ENCODE results near the gene TMEM126A. TPM values are rescaled to one million over a fixed set of nuclear protein-coding genes. Genes with fewer than 3 reads are reported as not detected.
A peak's percentile ranks its signal among the peaks of the same experiment; 100 is the strongest.

The TMEM126A gene
- total and polyA plus RNA-seq, 2 of the 13 experiments (the other 11 are each of a cell fraction or from before 2014, with no cell fraction given), result 59.5 to 66.9 TPM

DNA sequence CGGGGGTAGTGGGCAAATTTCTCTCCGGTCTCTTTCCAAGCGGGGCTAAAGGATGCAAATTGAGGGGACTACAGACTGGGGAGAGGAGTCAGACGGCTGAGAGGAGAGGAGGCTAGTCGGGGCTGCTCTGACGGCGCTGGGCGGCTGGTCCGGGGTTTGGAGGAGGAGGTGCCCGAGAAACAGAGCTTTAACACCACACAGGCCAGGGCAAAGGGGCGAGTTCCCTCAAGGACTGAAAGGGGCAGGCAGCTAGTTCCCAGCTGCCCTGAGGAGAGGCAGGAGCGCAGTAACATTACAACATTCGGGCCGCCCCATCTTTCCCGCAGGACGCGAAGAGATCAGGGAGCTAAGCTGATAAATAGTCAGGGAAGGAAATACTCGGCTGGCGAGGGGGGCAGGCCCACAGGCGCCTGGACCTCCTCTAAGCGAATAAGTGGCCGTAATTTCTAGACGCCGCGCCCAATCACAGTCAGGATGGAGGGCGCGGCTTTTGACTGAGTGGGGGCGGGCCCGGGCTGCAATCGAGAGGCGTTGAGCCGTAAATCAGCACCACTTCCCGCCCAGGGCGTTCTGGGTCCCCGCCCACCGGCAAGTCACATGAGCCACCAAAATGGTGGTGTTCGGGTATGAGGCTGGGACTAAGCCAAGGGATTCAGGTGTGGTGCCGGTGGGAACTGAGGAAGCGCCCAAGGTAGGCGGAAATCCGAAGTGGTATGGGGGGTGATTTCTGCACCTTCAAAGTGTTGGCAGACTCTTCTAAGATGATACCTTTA, 19.6 kb upstream of the TMEM126A start, which contains the start of gene TMEM126B (continued):
- TF ChIP-seq BORCS8-MEF2B (CRISPR knock-in tag; IDR thresholded peaks at IDR 0.05), result no peak; the same call in none of the 2 replicates
- TF ChIP-seq, protein P1, sequence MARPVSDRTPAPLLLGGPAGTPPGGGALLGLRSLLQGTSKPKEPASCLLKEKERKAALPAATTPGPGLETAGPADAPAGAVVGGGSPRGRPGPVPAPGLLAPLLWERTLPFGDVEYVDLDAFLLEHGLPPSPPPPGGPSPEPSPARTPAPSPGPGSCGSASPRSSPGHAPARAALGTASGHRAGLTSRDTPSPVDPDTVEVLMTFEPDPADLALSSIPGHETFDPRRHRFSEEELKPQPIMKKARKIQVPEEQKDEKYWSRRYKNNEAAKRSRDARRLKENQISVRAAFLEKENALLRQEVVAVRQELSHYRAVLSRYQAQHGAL (CRISPR knock-in tag; IDR thresholded peaks at IDR 0.05; ENCODE audit: not compliant biosample characterization), result no peak
- TF ChIP-seq ZBTB42 (CRISPR knock-in tag; IDR thresholded peaks at IDR 0.05), result no peak
- TF ChIP-seq SP5 (CRISPR knock-in tag; IDR thresholded peaks at IDR 0.05; ENCODE audit: borderline replicate concordance, low read depth), result peak; percentile 95
- no peak for TF ChIP-seq MBNL3 (CRISPR knock-in tag; conservative IDR thresholded peaks at IDR 0.05)
- TF ChIP-seq GATAD1 (CRISPR knock-in tag; IDR thresholded peaks at IDR 0.05), result peak; percentile 95
- TF ChIP-seq, protein P2, sequence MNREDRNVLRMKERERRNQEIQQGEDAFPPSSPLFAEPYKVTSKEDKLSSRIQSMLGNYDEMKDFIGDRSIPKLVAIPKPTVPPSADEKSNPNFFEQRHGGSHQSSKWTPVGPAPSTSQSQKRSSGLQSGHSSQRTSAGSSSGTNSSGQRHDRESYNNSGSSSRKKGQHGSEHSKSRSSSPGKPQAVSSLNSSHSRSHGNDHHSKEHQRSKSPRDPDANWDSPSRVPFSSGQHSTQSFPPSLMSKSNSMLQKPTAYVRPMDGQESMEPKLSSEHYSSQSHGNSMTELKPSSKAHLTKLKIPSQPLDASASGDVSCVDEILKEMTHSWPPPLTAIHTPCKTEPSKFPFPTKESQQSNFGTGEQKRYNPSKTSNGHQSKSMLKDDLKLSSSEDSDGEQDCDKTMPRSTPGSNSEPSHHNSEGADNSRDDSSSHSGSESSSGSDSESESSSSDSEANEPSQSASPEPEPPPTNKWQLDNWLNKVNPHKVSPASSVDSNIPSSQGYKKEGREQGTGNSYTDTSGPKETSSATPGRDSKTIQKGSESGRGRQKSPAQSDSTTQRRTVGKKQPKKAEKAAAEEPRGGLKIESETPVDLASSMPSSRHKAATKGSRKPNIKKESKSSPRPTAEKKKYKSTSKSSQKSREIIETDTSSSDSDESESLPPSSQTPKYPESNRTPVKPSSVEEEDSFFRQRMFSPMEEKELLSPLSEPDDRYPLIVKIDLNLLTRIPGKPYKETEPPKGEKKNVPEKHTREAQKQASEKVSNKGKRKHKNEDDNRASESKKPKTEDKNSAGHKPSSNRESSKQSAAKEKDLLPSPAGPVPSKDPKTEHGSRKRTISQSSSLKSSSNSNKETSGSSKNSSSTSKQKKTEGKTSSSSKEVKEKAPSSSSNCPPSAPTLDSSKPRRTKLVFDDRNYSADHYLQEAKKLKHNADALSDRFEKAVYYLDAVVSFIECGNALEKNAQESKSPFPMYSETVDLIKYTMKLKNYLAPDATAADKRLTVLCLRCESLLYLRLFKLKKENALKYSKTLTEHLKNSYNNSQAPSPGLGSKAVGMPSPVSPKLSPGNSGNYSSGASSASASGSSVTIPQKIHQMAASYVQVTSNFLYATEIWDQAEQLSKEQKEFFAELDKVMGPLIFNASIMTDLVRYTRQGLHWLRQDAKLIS (CRISPR knock-in tag; IDR thresholded peaks at IDR 0.05), result no peak
- no peak for TF ChIP-seq RCOR2 (CRISPR knock-in tag; IDR thresholded peaks at IDR 0.05)
- no peak for TF ChIP-seq MTF1 (CRISPR knock-in tag; IDR thresholded peaks at IDR 0.05)
- TF ChIP-seq, protein P3, sequence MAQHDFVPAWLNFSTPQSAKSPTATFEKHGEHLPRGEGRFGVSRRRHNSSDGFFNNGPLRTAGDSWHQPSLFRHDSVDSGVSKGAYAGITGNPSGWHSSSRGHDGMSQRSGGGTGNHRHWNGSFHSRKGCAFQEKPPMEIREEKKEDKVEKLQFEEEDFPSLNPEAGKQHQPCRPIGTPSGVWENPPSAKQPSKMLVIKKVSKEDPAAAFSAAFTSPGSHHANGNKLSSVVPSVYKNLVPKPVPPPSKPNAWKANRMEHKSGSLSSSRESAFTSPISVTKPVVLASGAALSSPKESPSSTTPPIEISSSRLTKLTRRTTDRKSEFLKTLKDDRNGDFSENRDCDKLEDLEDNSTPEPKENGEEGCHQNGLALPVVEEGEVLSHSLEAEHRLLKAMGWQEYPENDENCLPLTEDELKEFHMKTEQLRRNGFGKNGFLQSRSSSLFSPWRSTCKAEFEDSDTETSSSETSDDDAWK (CRISPR knock-in tag; IDR thresholded peaks at IDR 0.05), result no peak
- no peak for TF ChIP-seq ZNF121 (CRISPR knock-in tag; IDR thresholded peaks at IDR 0.05)
- no peak for TF ChIP-seq KLF13 (CRISPR knock-in tag; IDR thresholded peaks at IDR 0.05)
- TF ChIP-seq ZNF557 (CRISPR knock-in tag; IDR thresholded peaks at IDR 0.05), result no peak
- TF ChIP-seq ZNF160 (CRISPR knock-in tag; IDR thresholded peaks at IDR 0.05), result no peak
- TF ChIP-seq, protein P4, sequence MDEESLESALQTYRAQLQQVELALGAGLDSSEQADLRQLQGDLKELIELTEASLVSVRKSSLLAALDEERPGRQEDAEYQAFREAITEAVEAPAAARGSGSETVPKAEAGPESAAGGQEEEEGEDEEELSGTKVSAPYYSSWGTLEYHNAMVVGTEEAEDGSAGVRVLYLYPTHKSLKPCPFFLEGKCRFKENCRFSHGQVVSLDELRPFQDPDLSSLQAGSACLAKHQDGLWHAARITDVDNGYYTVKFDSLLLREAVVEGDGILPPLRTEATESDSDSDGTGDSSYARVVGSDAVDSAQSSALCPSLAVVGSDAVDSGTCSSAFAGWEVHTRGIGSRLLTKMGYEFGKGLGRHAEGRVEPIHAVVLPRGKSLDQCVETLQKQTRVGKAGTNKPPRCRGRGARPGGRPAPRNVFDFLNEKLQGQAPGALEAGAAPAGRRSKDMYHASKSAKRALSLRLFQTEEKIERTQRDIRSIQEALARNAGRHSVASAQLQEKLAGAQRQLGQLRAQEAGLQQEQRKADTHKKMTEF (CRISPR knock-in tag; IDR thresholded peaks at IDR 0.05), result peak; percentile 86
- TF ChIP-seq, protein P5, sequence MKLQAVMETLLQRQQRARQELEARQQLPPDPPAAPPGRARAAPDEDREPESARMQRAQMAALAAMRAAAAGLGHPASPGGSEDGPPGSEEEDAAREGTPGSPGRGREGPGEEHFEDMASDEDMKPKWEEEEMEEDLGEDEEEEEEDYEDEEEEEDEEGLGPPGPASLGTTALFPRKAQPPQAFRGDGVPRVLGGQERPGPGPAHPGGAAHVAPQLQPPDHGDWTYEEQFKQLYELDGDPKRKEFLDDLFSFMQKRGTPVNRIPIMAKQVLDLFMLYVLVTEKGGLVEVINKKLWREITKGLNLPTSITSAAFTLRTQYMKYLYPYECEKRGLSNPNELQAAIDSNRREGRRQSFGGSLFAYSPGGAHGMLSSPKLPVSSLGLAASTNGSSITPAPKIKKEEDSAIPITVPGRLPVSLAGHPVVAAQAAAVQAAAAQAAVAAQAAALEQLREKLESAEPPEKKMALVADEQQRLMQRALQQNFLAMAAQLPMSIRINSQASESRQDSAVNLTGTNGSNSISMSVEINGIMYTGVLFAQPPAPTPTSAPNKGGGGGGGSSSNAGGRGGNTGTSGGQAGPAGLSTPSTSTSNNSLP (IDR thresholded peaks at IDR 0.05; ENCODE audit: low read depth, low read length), result peak; percentile 66
- 0 out of 2 replicates have a peak, but pooled peaks have one; percentile 34 for TF ChIP-seq ZNF775 (CRISPR knock-in tag; IDR thresholded peaks at IDR 0.05; ENCODE audit: borderline replicate concordance)
- TF ChIP-seq ELF3 (CRISPR knock-in tag; IDR thresholded peaks at IDR 0.05), result peak; percentile 63; the same call in 1 of the 2 replicates

Data from HepG2 (cell line).